Inferior parietal cortex (tissue), 1 donor: ENCODE data around the gene ANKRD63.

Experiments used
- DNase-seq: peaks from one replicate; pipeline ENCODE4 v3.0.0-alpha.2; 2016; ENCODE audit errors: extremely low spot score

The ANKRD63 gene, protein sequence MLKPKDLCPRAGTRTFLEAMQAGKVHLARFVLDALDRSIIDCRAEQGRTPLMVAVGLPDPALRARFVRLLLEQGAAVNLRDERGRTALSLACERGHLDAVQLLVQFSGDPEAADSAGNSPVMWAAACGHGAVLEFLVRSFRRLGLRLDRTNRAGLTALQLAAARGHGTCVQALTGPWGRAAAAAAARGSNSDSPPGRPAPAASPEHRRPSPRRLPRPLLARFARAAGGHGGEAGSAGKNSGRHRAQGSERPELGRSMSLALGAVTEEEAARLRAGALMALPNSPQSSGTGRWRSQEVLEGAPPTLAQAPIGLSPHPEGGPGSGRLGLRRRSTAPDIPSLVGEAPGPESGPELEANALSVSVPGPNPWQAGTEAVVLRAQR

DNA sequence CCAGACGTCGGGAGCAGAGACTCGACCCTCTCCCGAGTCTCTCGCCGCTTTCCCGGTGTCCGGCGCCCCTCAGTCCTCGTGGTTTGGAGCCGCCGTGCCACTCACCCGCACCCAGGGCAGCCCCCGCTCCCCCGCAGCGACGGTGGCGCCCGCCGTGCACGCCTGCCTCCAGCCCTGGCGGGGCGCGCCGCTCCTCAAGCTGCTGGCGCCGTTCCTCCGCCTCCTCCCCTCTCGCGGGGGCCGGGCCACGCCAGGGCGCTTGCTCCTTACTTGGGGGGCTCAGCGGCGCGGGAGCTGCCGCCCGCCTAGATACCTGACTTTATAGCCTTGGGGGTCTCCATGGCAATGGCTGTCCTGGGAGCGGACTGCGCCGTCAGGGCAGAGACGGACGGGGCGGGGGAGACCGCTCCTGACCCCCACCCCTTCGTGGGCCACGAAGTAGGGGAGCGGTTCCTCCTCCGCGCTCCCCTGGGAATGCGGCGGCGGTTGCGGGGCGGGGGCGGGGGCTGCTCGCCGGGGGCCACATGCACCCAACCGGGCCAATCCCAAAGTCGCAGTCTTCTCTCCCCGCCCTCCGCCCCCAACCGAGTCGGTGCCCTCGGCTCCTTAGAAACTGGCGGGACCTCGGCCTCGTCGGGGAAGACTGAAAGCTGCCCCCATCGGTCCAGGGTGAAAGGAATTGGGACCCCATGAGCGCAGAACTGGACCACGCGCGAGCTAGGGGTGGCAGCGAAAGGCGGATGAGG is at the start of gene ANKRD63:
TSS of gene ANKRD63 (minus strand) at position 196 of the 746 bp plus-strand sequence. CDS start 478 bp downstream, outside the sequence.
- no peak for DNase-seq

DNA sequence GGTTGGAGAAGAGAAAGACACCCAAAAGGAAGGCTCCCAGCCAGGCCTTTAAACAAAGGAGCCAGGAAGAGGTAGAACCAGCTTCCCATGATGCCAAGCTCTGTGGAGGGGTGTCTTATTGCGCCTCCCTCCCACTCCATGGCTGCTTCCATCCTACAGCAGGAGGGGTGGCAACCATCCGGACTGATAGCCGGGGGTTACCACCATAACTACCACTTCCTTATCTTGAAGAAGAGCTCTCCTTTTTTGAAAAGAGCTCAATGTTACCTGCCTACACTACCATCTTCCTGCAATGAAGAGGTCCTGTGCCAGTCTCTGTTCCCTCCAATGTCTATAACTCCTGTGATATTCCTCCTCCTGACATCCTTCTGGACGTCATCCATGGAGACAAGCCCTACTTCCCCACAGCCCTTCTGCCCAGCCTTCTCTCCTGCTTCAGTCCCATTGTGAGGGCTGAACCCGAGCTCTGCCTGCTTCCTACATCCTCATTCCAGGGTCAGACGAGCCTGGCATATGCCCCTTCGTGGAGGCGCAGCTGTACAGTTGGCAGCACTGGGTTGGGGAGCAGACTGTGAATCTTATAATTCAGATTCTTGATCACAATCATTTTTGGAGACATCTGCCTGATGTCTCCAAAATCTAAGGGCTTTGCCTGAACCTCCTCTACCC is 49.4 kb upstream of the ANKRD63 start:
- no peak for DNase-seq

DNA sequence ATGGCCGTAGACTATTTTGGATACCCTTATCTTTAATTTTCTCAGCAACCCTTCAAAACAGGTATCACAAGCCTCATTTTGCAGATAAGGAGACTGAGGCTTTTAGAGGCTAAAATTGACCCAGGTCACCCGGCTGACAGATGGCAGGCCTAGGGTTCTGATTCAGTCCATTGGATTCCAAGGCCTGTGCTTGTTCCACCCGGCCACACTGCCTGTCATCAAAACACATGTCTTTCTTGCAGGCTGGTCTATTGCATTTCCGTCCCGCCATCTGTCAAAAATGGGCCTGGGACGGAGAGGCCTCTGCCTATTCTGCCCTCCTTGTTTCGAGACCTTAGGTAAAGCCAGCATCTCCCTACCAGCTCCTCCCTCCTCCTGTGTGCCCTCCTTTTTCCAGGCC is 48.8 kb upstream of the ANKRD63 start:
- DNase-seq: no peak

DNA sequence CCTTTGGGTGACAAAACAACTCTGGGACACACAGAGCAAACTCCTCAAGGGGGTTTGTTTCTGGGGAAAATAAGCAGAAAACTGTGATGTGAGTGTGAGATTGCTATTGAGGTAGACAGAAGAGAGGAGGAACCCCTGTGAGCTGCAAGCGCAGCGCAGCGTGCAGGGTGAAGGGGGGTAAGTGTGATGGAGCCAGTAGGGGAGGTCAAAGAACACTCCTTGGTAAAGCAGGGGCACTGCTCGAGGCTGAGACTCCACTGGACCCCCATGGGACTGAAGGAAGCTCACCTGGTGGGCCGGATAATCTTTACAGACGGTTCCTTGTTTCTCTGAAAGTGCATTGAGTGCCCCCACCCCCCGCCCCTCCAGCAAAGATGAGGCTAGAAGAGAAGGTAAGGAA is 48.2 kb upstream of the ANKRD63 start:
- no peak for DNase-seq

- DNase-seq: no peak
These were observed 47.5 kb upstream of the ANKRD63 start for GRCh38 chr15:40330368-40330836.

GRCh38 chr15:40329804-40330203 is 46.9 kb upstream of the ANKRD63 start:
- DNase-seq: no peak

GRCh38 chr15:40328751-40329150 is 45.9 kb upstream of the ANKRD63 start:
- no peak for DNase-seq

- DNase-seq: no peak
These were observed 45.3 kb upstream of the ANKRD63 start for GRCh38 chr15:40328176-40328575.

GRCh38 chr15:40327457-40327856 is 44.6 kb upstream of the ANKRD63 start:
- no peak for DNase-seq

GRCh38 chr15:40325700-40326099 is 42.8 kb upstream of the ANKRD63 start:
- no peak for DNase-seq

DNA sequence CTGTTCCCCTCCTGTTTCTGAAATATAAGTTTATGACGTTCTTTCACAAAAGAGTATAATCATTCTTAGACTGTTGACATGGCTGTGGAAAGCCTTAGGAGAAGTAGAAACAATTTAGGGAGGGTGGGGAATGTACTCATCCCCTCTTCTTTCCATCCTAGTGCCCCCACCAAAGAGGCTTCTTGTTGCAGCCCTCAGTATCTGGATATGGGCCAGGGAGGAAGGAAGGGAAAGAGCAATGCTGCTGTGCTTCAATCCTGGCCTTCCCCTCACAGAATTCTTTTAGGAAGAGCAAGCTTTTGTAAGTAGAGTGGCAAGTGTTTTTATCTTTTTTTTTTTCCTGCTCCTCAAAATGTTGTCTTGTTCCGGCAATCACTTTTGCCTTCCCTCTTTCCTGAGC is 42.3 kb upstream of the ANKRD63 start:
- DNase-seq: no peak

GRCh38 chr15:40323953-40324937 is 41.4 kb upstream of the ANKRD63 start:
- DNase-seq: no peak

GRCh38 chr15:40323239-40323952 is 40.5 kb upstream of the ANKRD63 start, which contains the start of gene INAFM2:
TSS of gene INAFM2 (plus strand) at chr15:40323692. CDS start at chr15:40324056, 364 bp downstream.
- DNase-seq: peak; percentile 82

DNA sequence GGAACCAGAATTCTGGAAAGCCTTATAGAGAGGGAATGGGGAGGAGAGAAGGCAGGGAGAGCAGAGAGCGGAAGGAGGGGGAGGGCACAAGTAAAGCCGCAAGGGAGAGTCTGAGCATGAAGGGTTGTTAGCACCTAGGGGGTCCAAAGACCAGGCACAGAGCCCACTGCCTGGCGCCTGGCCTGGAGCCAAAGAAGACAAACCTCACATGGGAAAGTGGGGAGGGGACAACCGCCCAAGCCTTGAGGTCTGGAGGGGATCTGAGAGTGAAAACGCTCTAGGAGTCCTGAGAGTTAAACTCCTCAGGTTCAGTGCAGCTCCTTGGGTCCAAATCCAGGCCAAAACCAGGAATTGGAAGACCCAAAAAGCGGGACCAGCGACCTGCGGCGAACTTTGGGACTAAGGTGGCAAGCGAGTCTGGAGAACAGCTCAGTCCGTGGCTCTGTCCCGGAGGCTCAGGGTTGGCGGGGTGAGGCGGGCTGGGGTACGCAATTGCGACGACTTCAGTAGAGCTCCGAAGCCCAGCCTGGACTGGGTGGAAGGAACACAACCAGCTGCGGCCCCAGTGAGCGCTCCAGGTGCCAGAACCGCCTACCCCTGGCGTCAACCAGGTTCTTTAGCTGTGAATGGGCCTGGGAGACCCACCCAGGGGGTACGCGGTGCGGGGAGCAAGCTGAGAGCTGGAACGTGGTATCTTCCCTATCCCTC is 39.8 kb upstream of the ANKRD63 start:
- no peak for DNase-seq

DNA sequence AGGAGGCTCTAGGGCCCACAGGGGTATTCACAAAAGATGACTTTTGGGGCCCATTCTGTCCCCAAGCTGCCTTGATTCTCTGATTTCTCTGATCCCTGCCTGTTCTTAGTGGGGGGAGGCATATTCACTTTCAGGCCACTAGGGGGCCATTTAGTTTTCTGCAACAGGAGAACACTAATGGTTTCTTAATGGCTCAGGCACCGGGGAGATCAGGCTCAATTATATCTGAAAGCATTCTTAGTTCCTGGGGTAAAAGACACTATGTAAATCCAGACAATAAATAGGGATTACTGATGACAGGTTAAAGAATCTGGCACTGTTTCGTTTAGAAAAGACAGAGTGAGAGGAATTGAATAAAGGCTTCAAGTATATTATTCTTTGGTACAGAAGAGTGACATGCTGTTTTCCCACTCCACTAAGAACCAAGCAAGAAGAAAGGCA is 38.1 kb upstream of the ANKRD63 start:
- DNase-seq: peak; percentile 86

DNA sequence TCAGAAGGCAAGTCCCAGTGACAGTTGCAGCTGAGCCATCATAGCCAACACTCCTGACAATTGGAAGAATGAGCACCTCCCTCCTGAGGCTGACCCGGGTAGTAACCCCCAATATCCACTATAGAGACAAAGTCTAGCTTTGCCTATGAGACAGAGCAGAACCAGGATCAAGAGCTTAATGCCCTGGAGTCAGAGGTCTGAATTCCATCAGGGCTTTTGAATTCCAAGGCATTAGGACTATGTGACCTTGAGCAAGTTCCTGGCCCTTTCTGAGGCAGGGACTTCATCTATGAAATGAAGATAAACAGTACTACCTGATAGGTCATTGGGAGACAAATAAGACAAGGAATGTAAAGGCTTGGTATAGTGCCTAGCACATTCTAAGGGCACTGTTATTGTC is 37.5 kb upstream of the ANKRD63 start:
- no peak for DNase-seq

DNA sequence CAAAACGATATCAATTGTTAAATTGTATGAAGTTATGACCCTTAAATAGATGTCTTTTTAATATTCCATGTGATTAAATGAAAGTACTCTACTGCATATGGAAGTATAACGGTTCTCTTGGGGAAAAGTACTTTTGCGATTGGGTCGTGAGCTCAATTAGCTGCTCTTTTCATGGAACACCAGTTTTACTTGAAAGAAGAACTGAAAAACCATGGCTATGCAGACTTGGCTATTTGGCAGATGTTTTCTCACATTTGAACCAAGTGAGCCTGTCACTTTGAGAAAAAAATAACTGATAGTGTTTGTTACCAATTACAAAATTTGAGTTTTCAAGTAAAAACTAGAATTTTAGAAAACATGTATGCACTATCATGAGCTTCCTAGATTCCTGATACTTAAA is 34.7 kb upstream of the ANKRD63 start:
- DNase-seq: no peak

GRCh38 chr15:40316931-40317330 is 34.1 kb upstream of the ANKRD63 start:
- no peak for DNase-seq

DNA sequence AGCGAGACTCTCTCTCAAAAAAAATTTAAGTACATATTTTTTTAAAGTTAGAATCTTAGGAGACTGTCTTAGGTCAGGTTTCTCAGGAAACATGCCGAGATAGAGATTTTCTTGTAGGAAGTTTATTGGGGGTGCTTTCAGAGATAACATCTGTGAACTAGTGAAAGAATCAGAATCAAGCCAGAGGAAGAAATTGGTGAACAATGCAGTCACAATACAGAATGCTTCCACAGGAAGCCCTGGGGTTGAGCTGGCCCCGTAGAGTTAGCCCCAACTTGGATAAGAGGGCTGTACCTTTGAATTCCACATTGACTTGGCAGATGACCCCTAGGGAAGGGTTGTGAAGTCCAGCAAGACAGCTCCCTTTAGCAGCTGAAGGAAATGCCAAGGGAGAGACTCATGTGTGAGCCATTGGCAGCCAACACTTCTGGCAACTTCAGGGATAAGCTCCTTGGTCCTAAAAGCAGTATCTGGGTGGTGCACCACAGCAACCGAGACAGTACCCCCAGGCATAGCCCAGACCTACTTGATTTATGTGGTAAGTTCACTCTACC is 31.9 kb upstream of the ANKRD63 start:
- no peak for DNase-seq
